Measurements from ENCODE around the gene CHCHD3. TPM values are rescaled to one million over a fixed set of nuclear protein-coding genes. Genes with fewer than 3 reads are reported as not detected.

The CHCHD3 gene
- total RNA-seq, 1 donor from 2014 or later, result 50.6 TPM

DNA sequence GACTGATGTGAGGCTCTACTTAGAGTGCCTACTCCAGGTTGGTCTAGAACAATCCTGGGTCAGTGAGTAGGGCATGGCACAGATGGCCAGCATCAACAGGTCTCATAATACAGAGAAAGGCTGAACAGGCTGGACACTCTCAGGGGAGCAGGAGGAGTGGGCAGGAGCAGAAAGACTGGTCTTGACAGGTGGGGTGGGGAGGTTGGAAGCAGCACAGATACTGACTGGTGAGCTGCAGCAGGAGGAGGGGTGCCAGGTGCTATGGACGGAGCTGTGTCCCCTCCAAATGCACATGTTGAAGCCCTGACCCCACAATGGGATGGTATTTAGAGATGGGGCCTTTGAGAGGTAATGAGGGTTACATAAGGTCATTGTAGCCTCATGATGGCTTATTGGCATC, 315.2 kb downstream of the CHCHD3 start:
- intact Hi-C loops (cut with DNase I), result no loop called here
- DNase-seq (ENCODE audit: extremely low spot score in 2 of 2), result no peak
- TF ChIP-seq POLR2A (IDR thresholded peaks at IDR 0.05) (no peak), POLR2AphosphoS5 (IDR thresholded peaks at IDR 0.05; ENCODE audit: insufficient read depth in 1 of 2, low read depth in 1 of 2) (no peak)
- TF ChIP-seq, protein P1, sequence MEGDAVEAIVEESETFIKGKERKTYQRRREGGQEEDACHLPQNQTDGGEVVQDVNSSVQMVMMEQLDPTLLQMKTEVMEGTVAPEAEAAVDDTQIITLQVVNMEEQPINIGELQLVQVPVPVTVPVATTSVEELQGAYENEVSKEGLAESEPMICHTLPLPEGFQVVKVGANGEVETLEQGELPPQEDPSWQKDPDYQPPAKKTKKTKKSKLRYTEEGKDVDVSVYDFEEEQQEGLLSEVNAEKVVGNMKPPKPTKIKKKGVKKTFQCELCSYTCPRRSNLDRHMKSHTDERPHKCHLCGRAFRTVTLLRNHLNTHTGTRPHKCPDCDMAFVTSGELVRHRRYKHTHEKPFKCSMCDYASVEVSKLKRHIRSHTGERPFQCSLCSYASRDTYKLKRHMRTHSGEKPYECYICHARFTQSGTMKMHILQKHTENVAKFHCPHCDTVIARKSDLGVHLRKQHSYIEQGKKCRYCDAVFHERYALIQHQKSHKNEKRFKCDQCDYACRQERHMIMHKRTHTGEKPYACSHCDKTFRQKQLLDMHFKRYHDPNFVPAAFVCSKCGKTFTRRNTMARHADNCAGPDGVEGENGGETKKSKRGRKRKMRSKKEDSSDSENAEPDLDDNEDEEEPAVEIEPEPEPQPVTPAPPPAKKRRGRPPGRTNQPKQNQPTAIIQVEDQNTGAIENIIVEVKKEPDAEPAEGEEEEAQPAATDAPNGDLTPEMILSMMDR (IDR thresholded peaks at IDR 0.05), result no peak
- Histone ChIP-seq H3K4me3 (no peak overlapping the region), H3K27ac (no peak overlapping the region), H3K27me3 (no peaks in the 10 kb centered on the region), H3K9me3 (no peaks in the 10 kb centered on the region), H3K4me1 (no peaks in the 10 kb centered on the region), H3K36me3 (no peaks in the 10 kb centered on the region)

- Histone ChIP-seq H3K27me3 (no peaks in the 10 kb centered on the region), H3K4me1 (no peaks in the 10 kb centered on the region), H3K4me3 (no peak overlapping the region), H3K27ac (no peak overlapping the region), H3K36me3 (no peaks in the 10 kb centered on the region), H3K9me3 (no peaks in the 10 kb centered on the region)
- no peak for TF ChIP-seq POLR2AphosphoS5 (IDR thresholded peaks at IDR 0.05; ENCODE audit: insufficient read depth in 1 of 2, low read depth in 1 of 2)
- no peak for TF ChIP-seq POLR2A (IDR thresholded peaks at IDR 0.05)
- TF ChIP-seq, protein P1 (IDR thresholded peaks at IDR 0.05), result no peak
- intact Hi-C loops (cut with DNase I), result no loop called here
- DNase-seq (ENCODE audit: extremely low spot score in 2 of 2), result no peak
Measured at GRCh38 chr7:132765861-132766260, 316.0 kb downstream of the CHCHD3 start.

DNA sequence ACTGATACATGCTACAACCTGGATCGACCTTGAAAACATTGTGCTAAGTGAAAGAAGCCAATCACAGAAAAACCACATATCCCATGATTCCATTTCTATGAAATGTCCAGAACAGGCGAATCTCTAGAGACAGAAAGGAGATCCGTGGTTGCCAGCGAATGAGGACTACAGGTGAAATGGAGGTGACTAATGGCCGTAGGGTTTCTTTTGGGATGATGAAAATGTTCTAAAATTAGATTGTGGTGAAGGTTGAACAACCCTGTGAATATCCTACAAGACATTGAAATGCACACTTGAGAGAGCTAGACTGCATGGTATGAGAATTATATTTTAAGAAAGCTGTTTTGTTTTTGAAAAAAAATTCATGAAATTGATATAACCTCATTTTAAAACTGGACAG, 317.1 kb downstream of the CHCHD3 start:
- H3K9me3 ChIP-seq, result no peaks in the 10 kb centered on the region
- intact Hi-C loops (cut with DNase I), result no loop called here
- TF ChIP-seq POLR2AphosphoS5 (IDR thresholded peaks at IDR 0.05; ENCODE audit: insufficient read depth in 1 of 2, low read depth in 1 of 2), result no peak
- TF ChIP-seq, protein P1 (IDR thresholded peaks at IDR 0.05), result no peak
- TF ChIP-seq POLR2A (IDR thresholded peaks at IDR 0.05), result no peak
- H3K4me1 ChIP-seq, result no peaks in the 10 kb centered on the region
- H3K27me3 ChIP-seq, result no peaks in the 10 kb centered on the region
- DNase-seq (ENCODE audit: extremely low spot score in 2 of 2), result no peak
- no peak overlapping the region for H3K27ac ChIP-seq
- no peaks in the 10 kb centered on the region for H3K36me3 ChIP-seq
- H3K4me3 ChIP-seq, result no peak overlapping the region

GRCh38 chr7:132760866-132761265, 321.0 kb downstream of the CHCHD3 start:
- Histone ChIP-seq H3K4me1 (no peaks in the 10 kb centered on the region), H3K4me3 (no peak overlapping the region), H3K27me3 (no peaks in the 10 kb centered on the region), H3K36me3 (no peaks in the 10 kb centered on the region), H3K9me3 (no peaks in the 10 kb centered on the region), H3K27ac (no peak overlapping the region)
- DNase-seq (ENCODE audit: extremely low spot score in 2 of 2), result no peak
- intact Hi-C loops (cut with DNase I), result no loop called here
- no peak for TF ChIP-seq POLR2AphosphoS5 (IDR thresholded peaks at IDR 0.05; ENCODE audit: insufficient read depth in 1 of 2, low read depth in 1 of 2)
- TF ChIP-seq POLR2A (IDR thresholded peaks at IDR 0.05), result no peak
- TF ChIP-seq, protein P1 (IDR thresholded peaks at IDR 0.05), result no peak

DNA sequence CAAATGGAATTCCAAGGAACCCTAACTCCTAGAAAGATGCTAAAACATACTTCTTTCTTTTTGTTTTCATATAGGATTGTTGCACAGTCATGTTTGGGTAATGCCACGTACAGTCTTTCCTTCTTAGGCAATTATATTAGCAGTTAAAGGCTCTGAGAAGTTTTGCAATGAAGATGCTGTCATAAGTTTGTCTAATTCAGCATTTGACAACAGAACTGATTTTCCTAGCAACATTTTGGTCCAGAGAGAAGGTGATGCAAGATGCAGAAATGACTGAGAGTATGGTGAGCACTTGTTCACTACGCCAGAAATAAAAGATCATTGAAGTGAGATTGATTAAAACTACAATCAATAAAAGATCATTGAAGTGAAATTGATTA, 321.7 kb downstream of the CHCHD3 start:
- DNase-seq (ENCODE audit: extremely low spot score in 2 of 2), result no peak

More for the DNA sequence above, 321.7 kb downstream of the CHCHD3 start:
- H3K4me3 ChIP-seq, result no peak overlapping the region
- H3K4me1 ChIP-seq, result no peaks in the 10 kb centered on the region
- H3K27me3 ChIP-seq, result no peaks in the 10 kb centered on the region
- no peak for TF ChIP-seq POLR2A (IDR thresholded peaks at IDR 0.05)
- no peak for TF ChIP-seq POLR2AphosphoS5 (IDR thresholded peaks at IDR 0.05; ENCODE audit: insufficient read depth in 1 of 2, low read depth in 1 of 2)
- TF ChIP-seq, protein P1 (IDR thresholded peaks at IDR 0.05), result no peak
- no peaks in the 10 kb centered on the region for H3K36me3 ChIP-seq
- no peak overlapping the region for H3K27ac ChIP-seq
- intact Hi-C loops (cut with DNase I), result no loop called here
- no peaks in the 10 kb centered on the region for H3K9me3 ChIP-seq

Data from vagina (tissue), 2 donors.